WTC11 (cell line): ENCODE measurements around the gene PRR19. TPM values are rescaled to one million over a fixed set of nuclear protein-coding genes. Genes with fewer than 3 reads are reported as not detected.

Experiments used
- ATAC-seq: fragments of 200-7000 bp; cut with Tn5 transposase; 2 replicates; pipeline ENCODE4 v1.10.0; 2021; ENCODE audit warnings: mild to moderate bottlenecking, moderate library complexity
- CTCF ChIA-PET: fragments of 300-600 bp; sonication (Branson Sonifier 250); formaldehyde crosslinking; loops from one replicate; lab custom pipeline; 2021; ENCODE audit warnings: antibody characterized with exemption; lab: Charles Lee
- POLR2A ChIA-PET: fragments of 350-600 bp; sonication (Branson Sonifier 250); formaldehyde crosslinking; loops from one replicate; lab custom pipeline; 2021; ENCODE audit warnings: antibody characterized with exemption; lab: Charles Lee
- DNase-seq: peaks from one replicate; pipeline ENCODE4 v3.0.0; 2021; ENCODE audit warnings: low spot score
- H3K27ac Mint-ChIP-seq: 2 replicates; pipeline ENCODE4 v1.8.0; 2021; ENCODE audit warnings: mixed read lengths
- H3K27me3 Mint-ChIP-seq: 2 replicates; pipeline ENCODE4 v1.8.0; 2021; ENCODE audit warnings: low read depth, mild to moderate bottlenecking, moderate library complexity, mixed read lengths
- H3K36me3 Mint-ChIP-seq: 2 replicates; pipeline ENCODE4 v1.8.0; 2021; ENCODE audit warnings: mixed read lengths
- H3K4me1 Mint-ChIP-seq: 2 replicates; pipeline ENCODE4 v1.8.0; 2022; ENCODE audit warnings: mixed read lengths
- H3K4me3 Mint-ChIP-seq: 2 replicates; pipeline ENCODE4 v1.8.0; 2021; ENCODE audit warnings: mild to moderate bottlenecking, moderate library complexity, mixed read lengths
- H3K9me3 Mint-ChIP-seq: 2 replicates; pipeline ENCODE4 v1.8.0; 2021; ENCODE audit warnings: mixed read lengths
- ATF1 ChIP-seq: sonication (generic); formaldehyde crosslinking; IDR thresholded peaks from 2 replicates; pipeline ENCODE4 v1.8.1; 2023; ENCODE audit warnings: mild to moderate bottlenecking, moderate library complexity, missing genetic modification reagents
- CBFB ChIP-seq: sonication (generic); formaldehyde crosslinking; IDR thresholded peaks from 2 replicates; pipeline ENCODE4 v1.8.1; 2022; ENCODE audit warnings: mild to moderate bottlenecking, low read depth, missing genetic modification reagents
- CDX4 ChIP-seq: fragments of 250-450 bp; sonication (Bioruptor Pico); IDR thresholded peaks from 2 replicates; pipeline ENCODE4 v1.9.0; 2021; ENCODE audit warnings: moderate library complexity, mild to moderate bottlenecking, inconsistent platforms, borderline replicate concordance
- CTCF ChIP-seq: fragments of 200-600 bp; IDR thresholded peaks from 2 replicates; pipeline ENCODE4 v1.8.0; 2022; ENCODE audit warnings: antibody characterized with exemption
- E2F1 ChIP-seq: sonication (generic); formaldehyde crosslinking; IDR thresholded peaks from 2 replicates; pipeline ENCODE4 v1.8.0; 2022; ENCODE audit warnings: mild to moderate bottlenecking, missing genetic modification reagents
- GRHL2 ChIP-seq: fragments of 250-450 bp; sonication (Bioruptor Pico); IDR thresholded peaks from 2 replicates; pipeline ENCODE4 v1.8.0; 2022; ENCODE audit warnings: mild to moderate bottlenecking, moderate library complexity; ENCODE audit not compliant: insufficient replicate concordance, severe bottlenecking
- HMGA2 ChIP-seq: fragments of 250-450 bp; sonication (Bioruptor Pico); IDR thresholded peaks from 2 replicates; pipeline ENCODE4 v1.4.0; 2021; ENCODE audit warnings: mild to moderate bottlenecking, moderate library complexity
- JAZF1 ChIP-seq: fragments of 250-450 bp; sonication (Bioruptor Pico); IDR thresholded peaks from 2 replicates; pipeline ENCODE4 v1.9.0; 2021; ENCODE audit warnings: moderate library complexity, mild to moderate bottlenecking, inconsistent platforms
- NR2C2 ChIP-seq: sonication (generic); formaldehyde crosslinking; IDR thresholded peaks from 2 replicates; pipeline ENCODE4 v1.8.0; 2022; ENCODE audit warnings: mild to moderate bottlenecking, missing genetic modification reagents
- PRDM15 ChIP-seq: sonication (generic); formaldehyde crosslinking; IDR thresholded peaks from 2 replicates; pipeline ENCODE4 v1.8.0; 2022; ENCODE audit warnings: missing genetic modification reagents
- SP1 ChIP-seq: sonication (generic); formaldehyde crosslinking; conservative IDR thresholded peaks from 2 replicates; pipeline ENCODE4 v1.8.1; 2022; ENCODE audit warnings: missing genetic modification reagents
- ZNF416 ChIP-seq: fragments of 250-450 bp; sonication (Bioruptor Pico); IDR thresholded peaks from 2 replicates; pipeline ENCODE4 v1.9.0; 2021; ENCODE audit warnings: mild to moderate bottlenecking, inconsistent platforms
- ZNF425 ChIP-seq: fragments of 250-450 bp; sonication (Bioruptor Pico); conservative IDR thresholded peaks from 2 replicates; pipeline ENCODE4 v1.9.0; 2021; ENCODE audit warnings: mild to moderate bottlenecking
- total RNA-seq: library from RNA; stranded (reverse); gene quantifications from 3 replicates; pipeline ENCODE4 v1.2.3, GENCODE V29; 2021

The PRR19 gene
- total RNA-seq, 1 experiment from 2014 or later, result 3.7 TPM

- H3K4me3 Mint-ChIP-seq, result no peak overlapping the region
- no peaks in the 10 kb centered on the region for H3K27me3 Mint-ChIP-seq
- ChIA-PET POLR2A (no interaction called here), CTCF (interaction anchor here (1.1 to 2.3 kb wide), 3 partner anchors 12 to 32 kb away, joined by 3 to 18 read pairs (median 9); no protein-coding TSS in a partner anchor)
- H3K4me1 Mint-ChIP-seq, result peaks cover 5% of the 10 kb centered on the region; the same call in 1 of the 2 replicates
- no peak for ATAC-seq
- H3K36me3 Mint-ChIP-seq, result peaks cover 15% of the 10 kb centered on the region; the same call in 1 of the 2 replicates
- TF ChIP-seq ATF1 (CRISPR knock-in tag) (no peak), ZNF416 (CRISPR knock-in tag) (no peak), E2F1 (no peak), JAZF1 (CRISPR knock-in tag) (no peak), NR2C2 (CRISPR knock-in tag) (no peak), HMGA2 (CRISPR knock-in tag) (no peak)
- DNase-seq, result no peak
- H3K27ac Mint-ChIP-seq, result no peak overlapping the region
- no peaks in the 10 kb centered on the region for H3K9me3 Mint-ChIP-seq
Measured at GRCh38 chr19:42355896-42356295, 54.0 kb downstream of the PRR19 start.

GRCh38 chr19:42356686-42357085 is 54.8 kb downstream of the PRR19 start:
- H3K36me3 Mint-ChIP-seq, result peaks cover 19% of the 10 kb centered on the region; the same call in 1 of the 2 replicates
- ATAC-seq (no peak), DNase-seq (no peak)
- no peaks in the 10 kb centered on the region for H3K9me3 Mint-ChIP-seq
- no peaks in the 10 kb centered on the region for H3K27me3 Mint-ChIP-seq
- ChIA-PET CTCF (interaction anchor here (0.6 to 2.3 kb wide), 3 partner anchors 14 to 31 kb away, joined by 3 to 7 read pairs (median 6); no protein-coding TSS in a partner anchor), POLR2A (no interaction called here)
- peaks cover 7% of the 10 kb centered on the region; the same call in 1 of the 2 replicates for H3K4me1 Mint-ChIP-seq
- TF ChIP-seq ZNF425, result no peak
- no peak for TF ChIP-seq NR2C2 (CRISPR knock-in tag)
- TF ChIP-seq PRDM15 (CRISPR knock-in tag), result no peak
- TF ChIP-seq SP1 (CRISPR knock-in tag), result no peak
- no peak for TF ChIP-seq CDX4
- TF ChIP-seq CBFB (CRISPR knock-in tag), result no peak
- TF ChIP-seq GRHL2 (CRISPR knock-in tag), result no peak
- no peak for TF ChIP-seq CTCF
- H3K4me3 Mint-ChIP-seq, result no peak overlapping the region
- no peak overlapping the region for H3K27ac Mint-ChIP-seq
